ENCODE measurements around the gene ERCC5.

ERCC5 gene

DNA sequence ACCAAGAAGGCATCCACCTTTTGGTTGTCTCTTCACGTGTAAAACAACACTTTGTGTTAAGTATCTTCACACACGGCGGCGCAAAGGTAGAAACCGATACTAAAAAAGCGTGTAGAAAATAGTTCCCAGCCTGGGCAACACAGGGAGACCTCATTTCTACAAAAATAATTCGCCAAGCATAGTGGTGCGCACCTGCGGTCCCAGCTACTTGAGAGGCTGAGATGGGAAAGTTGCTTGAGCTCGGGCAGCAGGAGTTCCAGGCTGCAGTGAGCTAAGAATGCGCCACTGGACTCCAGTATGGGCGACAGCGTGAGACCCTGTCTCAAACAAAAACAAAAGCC is 573 bp upstream of the ERCC5 start:
- DNase-seq (ENCODE audit: low spot score): no peak

DNA sequence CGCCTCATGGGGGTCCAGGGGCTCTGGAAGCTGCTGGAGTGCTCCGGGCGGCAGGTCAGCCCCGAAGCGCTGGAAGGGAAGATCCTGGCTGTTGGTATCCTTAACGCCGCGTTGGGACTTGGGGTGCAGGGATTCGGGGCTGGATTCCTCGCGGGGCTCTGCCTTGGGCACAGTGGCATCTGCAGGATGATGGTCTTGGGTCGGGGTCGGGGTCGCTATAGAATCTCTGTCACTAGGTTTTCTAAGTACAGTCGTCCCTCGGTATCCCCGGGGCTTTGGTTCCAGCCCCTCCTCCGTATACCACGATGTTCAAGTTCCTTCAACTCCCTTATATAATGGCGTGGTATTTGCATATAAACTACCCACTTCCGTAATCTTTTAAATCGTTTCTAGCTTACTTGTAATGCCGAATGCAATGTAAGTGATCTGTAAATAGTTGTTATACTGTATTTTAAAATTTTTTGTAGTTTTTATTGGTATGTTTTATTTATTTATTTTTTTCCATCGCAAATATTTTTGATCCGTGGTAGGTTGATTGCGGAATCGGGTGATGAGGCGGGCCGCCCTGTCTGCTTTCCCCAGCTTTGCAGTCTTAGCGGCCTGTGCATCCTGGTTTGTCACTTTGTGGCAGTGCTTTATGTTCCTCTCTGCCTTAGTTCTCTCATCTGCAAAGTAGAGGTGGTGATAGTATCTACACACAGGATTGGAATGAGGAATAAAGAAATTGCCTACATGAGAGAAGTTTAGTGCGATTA is 606 bp downstream of the ERCC5 start:
- peak; percentile 62 for DNase-seq (ENCODE audit: low spot score)

DNA sequence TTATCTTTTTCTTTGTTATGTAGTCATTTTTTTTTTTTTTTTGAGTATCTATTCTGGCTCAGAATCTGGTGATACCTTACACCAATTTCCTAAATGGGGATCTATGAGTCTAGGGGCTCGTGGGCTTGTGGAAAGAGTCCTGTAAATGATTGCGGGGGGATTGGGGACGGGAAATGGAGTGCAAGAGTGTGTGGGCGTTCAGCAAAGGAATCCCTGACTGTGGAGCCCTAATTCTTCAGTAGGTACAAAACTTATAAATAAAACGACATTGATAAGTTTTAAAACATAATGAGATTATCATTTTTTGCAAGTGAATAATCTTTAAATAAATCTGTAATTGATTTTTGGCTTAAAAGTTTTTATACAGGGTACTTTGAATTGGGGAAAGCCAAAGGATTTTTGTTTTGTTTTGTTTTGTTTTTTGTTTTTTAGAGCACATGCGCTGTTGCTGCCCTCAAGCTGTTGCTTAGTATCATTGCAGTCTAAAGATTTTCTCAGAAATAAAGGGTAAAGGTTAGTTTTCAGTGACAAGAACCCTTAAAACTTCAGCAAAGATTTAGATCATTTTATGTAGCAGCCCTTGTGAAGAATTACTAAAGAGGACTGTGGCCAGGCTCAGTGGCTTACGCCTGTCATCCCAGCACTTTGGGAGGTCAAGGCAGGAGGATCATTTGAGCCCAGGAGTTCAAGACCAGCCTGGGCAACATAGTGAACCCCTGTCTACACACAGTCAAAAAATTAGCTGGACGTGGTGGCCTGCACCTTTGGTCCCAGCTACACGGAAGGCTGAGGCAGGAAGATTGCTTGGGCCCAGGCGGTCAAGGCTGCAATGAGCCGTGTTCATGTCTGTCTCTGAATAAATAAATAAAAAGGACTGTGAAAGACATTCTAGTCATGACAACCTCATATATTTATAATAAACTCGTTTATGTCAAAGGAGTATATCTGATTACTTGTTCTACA is 1.7 kb downstream of the ERCC5 start:
- DNase-seq (ENCODE audit: low spot score): peak; percentile 59

DNA sequence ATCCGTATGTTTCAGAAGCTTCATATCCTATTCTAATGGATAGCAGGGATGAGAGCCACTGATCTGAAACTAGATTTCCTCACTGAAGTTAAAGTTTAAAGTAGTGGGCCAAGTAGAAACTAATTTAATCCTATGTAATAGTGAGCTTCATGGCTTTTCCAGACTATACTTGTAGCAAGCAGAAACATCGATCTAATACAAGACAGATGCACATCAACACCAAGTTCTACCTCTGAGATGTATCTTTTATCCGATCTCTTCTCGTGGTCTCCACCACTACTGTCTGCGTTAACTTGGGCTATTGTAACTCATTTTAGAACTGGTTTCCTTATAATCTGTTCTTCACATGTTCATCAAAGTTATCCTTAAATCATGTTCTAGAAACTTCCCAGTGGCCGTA is 3.1 kb downstream of the ERCC5 start:
- no peak for DNase-seq (ENCODE audit: low spot score)

DNA sequence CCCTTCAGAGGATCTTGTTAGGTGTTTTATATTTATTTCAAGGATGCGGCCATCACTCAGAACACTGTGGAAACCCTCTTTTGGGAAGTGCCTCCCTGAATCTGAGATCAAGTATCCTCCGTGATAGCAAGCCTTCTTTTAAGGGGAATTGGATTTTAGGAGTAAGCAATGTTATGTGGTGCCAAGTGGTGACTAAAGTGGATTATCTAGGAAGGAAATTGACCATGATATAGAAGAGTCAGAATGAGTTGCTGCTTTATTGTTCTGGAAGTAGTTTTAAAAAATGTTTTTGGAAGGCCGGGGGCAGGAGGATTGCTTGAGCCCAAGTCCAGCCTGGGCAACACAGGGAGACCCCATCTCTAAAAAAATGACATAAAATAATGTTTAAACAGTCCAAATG is 6.7 kb downstream of the ERCC5 start:
- no peak for DNase-seq (ENCODE audit: low spot score)

DNA sequence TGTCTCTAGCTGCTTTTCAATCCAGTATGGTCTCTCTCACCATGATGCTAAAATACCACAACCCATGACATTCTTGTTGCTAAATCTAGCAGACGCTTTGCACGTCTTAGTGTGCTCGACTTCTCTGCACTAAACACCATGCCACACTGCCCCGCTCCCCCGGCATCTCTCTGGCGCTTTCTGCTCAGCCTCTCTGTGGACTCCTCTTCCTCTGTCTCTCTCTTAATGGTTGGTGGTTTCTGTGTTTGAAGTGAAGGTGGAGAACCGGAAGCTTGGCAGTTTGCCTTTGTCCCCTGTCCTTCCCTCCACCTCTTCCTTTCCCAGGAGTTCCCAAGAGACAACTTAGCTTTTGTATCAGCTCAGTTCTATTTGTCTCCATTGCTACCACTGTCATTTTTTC is 8.8 kb downstream of the ERCC5 start:
- no peak for DNase-seq (ENCODE audit: low spot score)

DNA sequence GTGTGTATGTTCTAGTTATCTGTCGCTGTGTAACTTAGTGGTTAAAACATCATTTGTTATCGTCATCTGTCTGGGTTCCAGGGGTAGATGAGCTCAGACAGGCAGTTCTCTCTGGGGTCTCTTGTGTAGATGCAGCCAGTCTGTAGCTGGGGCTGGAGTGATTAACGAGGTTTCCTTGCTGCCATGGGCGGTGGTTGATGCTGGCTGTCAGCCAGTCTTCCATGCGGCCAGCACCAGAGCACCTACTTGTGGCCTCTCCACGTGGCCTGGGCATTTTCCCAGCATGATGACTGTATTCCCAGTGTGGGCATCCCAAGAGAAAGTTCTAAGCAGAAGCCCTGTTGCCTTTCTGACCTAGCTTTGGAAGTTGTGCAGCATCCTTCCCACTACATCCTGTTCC is 10.7 kb downstream of the ERCC5 start:
- DNase-seq (ENCODE audit: low spot score): peak; percentile 59

DNA sequence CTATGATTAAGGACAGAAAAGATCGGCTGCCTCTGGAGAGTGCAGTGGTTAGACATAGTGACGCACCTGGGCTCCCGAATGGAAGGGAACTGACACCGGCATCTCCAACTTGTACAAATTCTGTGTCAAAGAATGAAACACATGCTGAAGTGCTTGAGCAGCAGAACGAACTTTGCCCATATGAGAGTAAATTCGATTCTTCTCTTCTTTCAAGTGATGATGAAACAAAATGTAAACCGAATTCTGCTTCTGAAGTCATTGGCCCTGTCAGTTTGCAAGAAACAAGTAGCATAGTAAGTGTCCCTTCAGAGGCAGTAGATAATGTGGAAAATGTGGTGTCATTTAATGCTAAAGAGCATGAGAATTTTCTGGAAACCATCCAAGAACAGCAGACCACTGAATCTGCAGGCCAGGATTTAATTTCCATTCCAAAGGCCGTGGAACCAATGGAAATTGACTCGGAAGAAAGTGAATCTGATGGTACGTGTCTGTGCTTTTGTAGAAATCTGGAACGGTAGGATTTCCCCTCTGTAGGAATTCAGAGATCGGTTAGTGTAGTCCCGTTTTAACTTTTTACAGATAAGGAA is 16.9 kb downstream of the ERCC5 start:
- DNase-seq (ENCODE audit: low spot score): no peak

DNA sequence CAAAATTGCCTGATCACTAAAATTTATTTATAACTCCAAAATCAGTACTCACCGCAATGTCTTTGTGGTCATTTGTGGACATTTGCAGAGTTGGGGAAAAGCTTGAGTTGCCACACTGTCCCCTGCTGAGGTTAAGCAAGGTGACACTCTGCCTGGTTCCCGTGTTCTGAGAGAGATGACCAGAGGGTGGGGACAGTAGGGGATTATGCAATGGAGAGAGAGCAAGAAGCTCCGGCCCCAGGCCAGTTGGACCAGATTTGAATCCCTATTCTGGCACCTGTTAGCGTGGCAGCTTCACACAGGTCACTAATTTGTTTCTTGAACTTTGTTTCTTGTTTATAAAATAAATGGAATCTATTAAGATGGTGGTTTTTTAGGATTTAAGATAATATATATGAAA is 17.8 kb downstream of the ERCC5 start:
- no peak for DNase-seq (ENCODE audit: low spot score)

DNA sequence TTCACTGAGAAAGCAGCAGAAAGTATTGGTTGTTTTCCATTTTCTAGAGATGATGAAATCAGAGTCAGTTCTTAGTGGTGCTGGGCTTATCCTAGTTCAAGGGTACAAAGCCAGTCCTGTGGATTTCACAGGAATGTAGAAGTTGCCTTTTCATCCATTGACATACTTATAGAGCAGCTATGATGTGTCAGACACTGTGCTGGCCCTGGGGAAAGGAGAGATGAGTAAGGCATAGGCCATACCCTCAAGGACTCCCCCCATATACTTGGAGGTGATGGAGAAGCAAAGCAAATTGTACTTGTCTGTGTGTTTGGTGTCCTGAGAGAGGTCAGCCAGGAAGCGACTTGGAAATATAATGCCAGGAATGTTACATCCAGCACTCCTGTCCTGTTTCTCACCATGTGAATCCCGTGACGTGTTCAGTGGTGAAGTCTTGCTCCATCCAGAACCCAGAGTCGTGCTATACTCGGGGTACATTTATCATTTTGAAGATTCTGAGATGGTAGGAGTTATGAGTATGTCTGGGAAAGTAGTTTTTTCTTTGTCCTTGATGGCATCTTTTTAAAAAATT is 22.6 kb downstream of the ERCC5 start:
- DNase-seq (ENCODE audit: low spot score): no peak

DNA sequence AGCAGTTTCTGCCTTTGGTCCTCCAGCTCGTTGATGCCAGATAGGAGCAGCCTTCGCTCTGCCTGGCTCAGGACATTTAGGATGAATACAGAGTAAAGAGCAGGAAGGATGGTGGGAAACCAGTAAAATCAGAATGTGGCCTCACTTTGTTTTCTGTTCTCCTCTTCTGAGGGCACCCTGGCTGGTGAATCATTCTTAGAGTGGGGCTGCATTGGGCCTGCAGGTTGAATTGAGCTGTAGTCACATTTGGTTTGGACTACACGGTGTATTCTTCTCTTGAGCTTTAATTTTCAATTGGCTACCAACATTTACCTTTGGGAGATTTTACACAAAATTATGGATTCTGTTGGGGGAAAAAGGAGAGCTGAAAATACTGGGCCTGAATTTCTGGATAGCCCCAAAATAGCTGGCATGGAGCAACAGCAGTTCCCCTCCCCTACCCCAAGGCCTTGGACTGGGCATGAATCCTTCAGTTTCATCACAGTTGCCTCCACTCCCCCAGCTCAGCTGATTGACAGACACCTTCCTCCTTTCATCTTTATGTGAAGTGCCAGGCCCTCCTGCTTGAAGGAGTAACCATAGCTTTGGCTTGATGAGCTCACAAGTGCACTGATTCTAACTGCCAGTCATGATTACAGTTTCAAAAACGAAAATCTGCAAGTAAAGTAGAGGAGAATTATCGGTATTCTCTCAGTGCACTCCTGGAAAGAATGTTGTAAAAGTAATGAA is 24.3 kb downstream of the ERCC5 start:
- DNase-seq (ENCODE audit: low spot score): no peak

DNA sequence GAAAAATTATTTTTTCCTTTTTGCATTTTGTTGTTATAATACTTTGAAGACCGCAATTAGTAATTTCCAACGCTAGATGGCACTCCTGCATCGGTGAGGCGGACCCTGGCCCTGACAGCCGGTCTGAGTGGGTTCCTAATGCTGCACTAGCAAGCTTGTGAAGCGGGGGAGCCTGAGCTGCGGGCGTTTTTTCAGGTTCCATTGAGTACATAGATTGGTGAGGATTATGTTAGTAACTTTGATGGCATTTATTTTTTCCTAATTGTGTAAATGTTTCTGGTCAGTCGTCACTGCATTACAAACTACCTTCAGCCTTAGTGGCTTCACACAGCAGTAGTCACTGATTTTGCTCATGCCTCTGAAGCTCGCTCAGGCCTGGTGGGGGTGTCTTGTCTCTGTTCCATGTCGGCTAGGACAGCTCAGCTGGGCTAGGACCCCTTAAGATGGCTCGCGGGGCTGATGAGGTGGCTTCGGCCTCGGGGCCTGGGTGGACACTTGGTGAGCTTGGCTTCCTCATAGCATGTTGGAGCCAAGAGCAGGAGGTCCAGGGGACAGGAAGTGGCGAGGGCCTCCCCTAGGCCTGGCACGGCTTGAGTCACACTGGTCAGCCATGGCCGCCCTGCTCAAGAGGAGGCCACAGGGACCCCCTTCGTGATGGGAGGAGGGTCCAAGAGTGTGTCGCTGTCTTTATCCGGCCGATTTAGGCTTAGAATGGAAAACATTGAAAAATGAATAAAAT is 25.0 kb downstream of the ERCC5 start:
- peak; percentile 69 for DNase-seq (ENCODE audit: low spot score)

DNA sequence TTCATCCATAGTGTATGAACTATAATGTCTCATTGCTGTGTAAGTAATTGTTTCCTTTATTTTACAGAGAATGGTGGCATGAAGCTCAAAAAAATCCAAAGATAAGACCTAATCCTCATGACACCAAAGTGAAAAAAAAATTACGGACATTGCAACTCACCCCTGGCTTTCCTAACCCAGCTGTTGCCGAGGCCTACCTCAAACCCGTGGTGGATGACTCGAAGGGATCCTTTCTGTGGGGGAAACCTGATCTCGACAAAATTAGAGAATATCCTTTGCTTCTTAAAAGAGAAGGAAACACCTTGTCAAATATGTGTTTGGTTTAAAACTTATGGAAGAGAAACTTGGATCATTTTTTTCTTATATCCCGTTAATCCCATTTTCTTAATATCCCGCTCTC is 26.3 kb downstream of the ERCC5 start:
- DNase-seq (ENCODE audit: low spot score): no peak

DNA sequence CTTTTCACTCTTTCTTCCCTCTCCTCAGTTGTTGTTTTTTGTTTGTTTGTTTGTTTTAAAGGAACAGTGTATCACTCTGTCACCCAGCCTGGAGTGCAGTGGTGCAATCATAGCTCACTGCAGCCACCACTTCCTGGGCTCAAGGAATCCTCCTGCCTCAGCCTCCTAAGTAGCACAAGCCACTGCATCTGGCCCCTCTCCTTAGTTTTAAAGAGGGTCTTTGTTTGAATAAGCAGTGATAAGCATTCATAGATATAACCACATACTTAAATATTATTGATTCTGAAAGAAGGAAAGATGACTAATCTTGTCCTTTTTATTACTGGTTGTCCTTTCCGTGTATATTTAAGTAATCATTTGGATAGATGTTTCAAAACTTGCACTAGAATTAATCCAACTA is 26.7 kb downstream of the ERCC5 start:
- DNase-seq (ENCODE audit: low spot score): no peak

DNA sequence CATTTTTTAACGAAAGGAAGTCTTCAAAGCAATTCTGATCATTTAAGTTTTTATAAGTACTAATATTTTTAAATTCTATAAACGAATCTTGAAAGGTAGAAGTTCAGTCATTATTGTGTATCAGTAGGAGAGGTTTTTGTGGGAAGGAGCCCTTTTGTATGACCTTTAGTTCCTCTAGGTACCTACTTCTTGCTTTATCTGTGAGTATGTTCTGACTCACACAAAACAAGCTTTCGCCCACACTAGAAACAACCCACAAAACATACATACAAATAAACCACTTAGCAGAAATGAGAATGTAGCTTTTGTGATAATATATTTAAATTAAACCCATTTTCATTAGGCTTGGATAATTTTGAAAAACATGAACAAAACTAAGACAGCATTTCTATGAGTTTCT is 27.8 kb downstream of the ERCC5 start:
- DNase-seq (ENCODE audit: low spot score): no peak

DNA sequence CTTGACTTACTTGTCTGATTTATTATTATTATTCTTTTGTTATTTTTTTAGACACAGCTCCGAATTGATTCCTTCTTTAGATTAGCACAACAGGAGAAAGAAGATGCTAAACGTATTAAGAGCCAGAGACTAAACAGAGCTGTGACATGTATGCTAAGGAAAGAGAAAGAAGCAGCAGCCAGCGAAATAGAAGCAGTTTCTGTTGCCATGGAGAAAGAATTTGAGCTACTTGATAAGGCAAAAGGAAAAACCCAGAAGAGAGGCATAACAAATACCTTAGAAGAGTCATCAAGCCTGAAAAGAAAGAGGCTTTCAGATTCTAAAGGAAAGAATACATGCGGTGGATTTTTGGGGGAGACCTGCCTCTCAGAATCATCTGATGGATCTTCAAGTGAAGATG is 29.4 kb downstream of the ERCC5 start:
- no peak for DNase-seq (ENCODE audit: low spot score)

DNA sequence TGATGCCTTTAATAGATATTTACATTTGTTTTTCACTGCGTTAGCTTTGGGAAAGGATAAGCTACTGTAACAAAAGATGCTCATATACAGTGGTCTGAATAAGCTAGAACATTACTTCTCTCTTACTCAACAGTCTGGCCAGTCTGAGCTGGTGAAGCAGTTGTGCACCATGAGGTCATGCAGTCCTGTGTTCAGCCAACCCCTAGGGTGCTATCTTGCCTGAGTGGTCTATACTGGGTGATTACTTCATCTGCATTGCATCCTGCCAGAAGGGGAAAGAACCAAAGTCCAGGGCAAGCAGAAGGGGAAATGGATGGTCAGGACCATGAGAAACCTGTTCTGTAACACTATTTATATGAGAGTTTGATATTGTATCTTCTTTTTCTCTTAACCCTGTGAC is 31.5 kb downstream of the ERCC5 start:
- peak; percentile 75 for DNase-seq (ENCODE audit: low spot score)

DNA sequence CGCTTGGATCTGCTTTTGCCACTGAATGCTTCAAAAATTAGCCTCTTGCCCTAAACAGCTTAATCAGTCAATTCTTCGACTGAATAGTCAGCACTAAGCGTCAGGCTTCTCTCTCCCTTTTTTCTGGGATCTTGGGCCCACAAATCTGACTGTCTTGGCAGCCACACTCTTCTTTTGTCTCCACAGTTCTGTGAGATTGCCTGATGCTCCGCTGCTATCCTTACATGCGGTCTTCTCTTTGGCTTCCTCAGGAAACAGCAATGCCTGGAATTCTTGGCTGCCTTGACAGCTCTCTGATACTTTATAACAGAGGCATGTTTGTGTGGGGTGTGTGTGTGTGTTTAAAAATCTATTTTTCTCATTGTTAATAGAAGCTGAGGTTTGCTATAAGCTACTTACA is 32.6 kb downstream of the ERCC5 start:
- peak; percentile 19 for DNase-seq (ENCODE audit: low spot score)

DNA sequence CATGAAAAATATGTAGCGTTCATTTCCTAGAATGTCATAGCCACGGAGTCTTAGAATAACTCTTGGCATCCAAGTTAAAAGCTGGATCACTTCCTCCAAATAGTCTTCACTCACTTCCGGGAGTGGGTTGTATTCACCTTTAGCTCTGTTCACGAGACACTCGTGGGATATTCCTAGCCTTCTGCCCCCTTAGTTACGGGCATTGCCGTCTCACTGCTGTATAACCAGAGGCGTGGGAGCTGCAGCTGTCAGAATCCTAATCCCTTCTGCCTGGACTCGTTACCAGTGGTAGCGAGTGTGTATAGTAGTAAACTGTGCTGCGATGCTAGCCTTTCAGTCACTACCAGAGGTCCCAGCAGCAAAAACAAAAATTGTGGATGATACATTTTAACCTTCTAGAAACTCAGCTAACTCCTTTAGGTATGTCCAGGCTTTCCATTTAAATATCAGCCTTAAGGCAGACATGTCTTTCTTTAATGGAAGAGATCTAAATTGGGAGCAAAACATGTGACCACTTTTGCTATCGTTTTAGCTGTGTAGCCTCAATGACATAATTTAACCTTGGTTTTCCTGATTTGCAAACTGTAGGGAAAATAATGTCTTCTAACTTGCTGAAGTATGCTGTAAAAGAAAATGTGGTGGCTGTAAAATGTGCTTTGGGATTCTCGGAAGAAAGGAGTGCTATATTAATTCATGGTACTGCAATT is 34.1 kb downstream of the ERCC5 start:
- DNase-seq (ENCODE audit: low spot score): no peak

DNA sequence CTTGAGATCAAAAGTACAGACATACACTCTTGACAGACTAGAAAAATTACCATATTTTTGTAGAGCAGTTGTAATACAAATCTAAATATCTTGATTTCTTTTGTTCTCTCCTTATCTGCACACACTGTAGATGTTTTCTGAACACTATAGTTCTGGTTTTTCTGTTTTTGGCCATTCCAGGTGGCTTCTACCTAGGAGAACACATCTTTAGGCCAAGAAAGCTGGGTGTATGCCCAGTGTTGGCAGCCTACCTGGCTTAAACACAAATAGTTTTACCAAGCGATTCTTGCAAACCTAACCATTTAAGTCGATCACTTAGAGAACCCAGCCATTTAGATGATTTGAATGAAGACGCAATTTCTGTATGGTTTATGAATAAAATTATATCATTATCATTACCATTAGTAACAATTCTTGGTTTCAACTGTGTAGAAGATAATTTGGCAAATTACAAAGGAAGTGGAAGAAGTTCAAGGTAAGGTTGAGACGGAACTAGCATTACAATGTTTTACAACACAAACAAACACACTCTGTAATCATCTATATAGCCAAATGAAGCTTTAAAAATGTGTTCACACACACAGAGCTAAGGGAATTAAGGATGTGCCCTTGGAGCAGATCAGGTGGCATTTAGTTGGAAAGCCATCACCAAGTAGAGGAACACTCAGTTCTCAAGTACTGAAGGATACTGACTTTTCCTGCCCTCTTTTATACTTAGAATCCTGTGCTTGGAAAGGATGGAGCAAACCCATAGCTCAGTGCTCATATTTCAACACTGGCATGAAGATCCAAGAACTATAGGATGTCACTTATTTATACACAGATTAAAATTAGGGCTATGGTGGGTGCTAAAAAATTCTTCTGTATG is 36.2 kb downstream of the ERCC5 start:
- DNase-seq (ENCODE audit: low spot score): no peak

Measured in kidney tubule cell (primary cell).